H9 (cell line): ENCODE measurements around the gene LRRC70. TPM values are rescaled to one million over a fixed set of nuclear protein-coding genes. Genes with fewer than 3 reads are reported as not detected.

ENCODE experiments used
- DNase-seq: peaks from one replicate; pipeline ENCODE4 v3.0.0-alpha.2; 2017
- H2AFZ ChIP-seq: one replicate; pipeline ENCODE4 v1.6.1; 2013; ENCODE audit warnings: mild to moderate bottlenecking, low read length, control low read depth, moderate library complexity
- H2AK5ac ChIP-seq: 2 replicates; pipeline ENCODE4 v1.6.1; 2013; ENCODE audit warnings: low read length, control low read depth, mixed read lengths; ENCODE audit not compliant: insufficient read length
- H2BK120ac ChIP-seq: one replicate; pipeline ENCODE4 v1.6.1; 2013; ENCODE audit warnings: low read depth, mild to moderate bottlenecking, low read length, control low read depth, inconsistent platforms; ENCODE audit not compliant: poor library complexity, severe bottlenecking
- H2BK12ac ChIP-seq: 2 replicates; pipeline ENCODE4 v1.6.1; 2013; ENCODE audit warnings: low read length, control low read depth, mixed read lengths, low read depth; ENCODE audit not compliant: insufficient read length
- H2BK15ac ChIP-seq: 2 replicates; pipeline ENCODE4 v1.6.1; 2013; ENCODE audit warnings: low read depth, low read length, control low read depth
- H2BK20ac ChIP-seq: one replicate; pipeline ENCODE4 v1.6.1; 2013; ENCODE audit warnings: low read depth, mild to moderate bottlenecking, low read length, control low read depth, inconsistent platforms; ENCODE audit not compliant: poor library complexity, severe bottlenecking
- H2BK5ac ChIP-seq: 2 replicates; pipeline ENCODE4 v1.6.1; 2013; ENCODE audit warnings: low read length, control low read depth, mixed read lengths; ENCODE audit not compliant: insufficient read length
- H3K14ac ChIP-seq: 2 replicates; pipeline ENCODE4 v1.6.1; 2013; ENCODE audit warnings: low read length, control low read depth; ENCODE audit not compliant: insufficient read depth
- H3K18ac ChIP-seq: 2 replicates; pipeline ENCODE4 v1.6.1; 2013; ENCODE audit warnings: low read depth, mild to moderate bottlenecking, mixed read lengths, low read length, control low read depth; ENCODE audit not compliant: insufficient read length
- H3K23ac ChIP-seq: 2 replicates; pipeline ENCODE4 v1.6.1; 2013; ENCODE audit warnings: low read length, control low read depth, mixed read lengths, low read depth; ENCODE audit not compliant: insufficient read length
- H3K23me2 ChIP-seq: 2 replicates; pipeline ENCODE4 v1.6.1; 2013; ENCODE audit warnings: low read depth, mild to moderate bottlenecking, mixed read lengths, low read length, control low read depth; ENCODE audit not compliant: insufficient read length, poor library complexity, severe bottlenecking
- H3K27ac ChIP-seq: 2 replicates; pipeline ENCODE4 v1.5.1; 2013; ENCODE audit warnings: low read length, control low read depth, mixed read lengths, low read depth; ENCODE audit not compliant: insufficient read length
- H3K27me3 ChIP-seq: 2 replicates; pipeline ENCODE4 v1.6.1; 2013; ENCODE audit warnings: low read length, control low read depth, inconsistent platforms; ENCODE audit not compliant: insufficient read depth
- H3K4ac ChIP-seq: 2 replicates; pipeline ENCODE4 v1.6.1; 2013; ENCODE audit warnings: low read depth, mild to moderate bottlenecking, control low read depth, inconsistent platforms, low read length, moderate library complexity
- H3K4me1 ChIP-seq: 2 replicates; pipeline ENCODE4 v1.6.1; 2013; ENCODE audit warnings: low read length, control low read depth, inconsistent platforms; ENCODE audit not compliant: insufficient read depth
- H3K4me2 ChIP-seq: 2 replicates; pipeline ENCODE4 v1.6.1; 2013; ENCODE audit warnings: low read length, control low read depth, mixed read lengths; ENCODE audit not compliant: insufficient read length, insufficient read depth
- H3K56ac ChIP-seq: 2 replicates; pipeline ENCODE4 v1.6.1; 2013; ENCODE audit warnings: low read depth, mild to moderate bottlenecking, mixed read lengths, low read length, control low read depth; ENCODE audit not compliant: insufficient read length
- H3K79me1 ChIP-seq: 2 replicates; pipeline ENCODE4 v1.6.1; 2013; ENCODE audit warnings: low read depth, mild to moderate bottlenecking, moderate library complexity, low read length, control low read depth, inconsistent platforms; ENCODE audit not compliant: insufficient read depth, poor library complexity, severe bottlenecking
- H3K79me2 ChIP-seq: 2 replicates; pipeline ENCODE4 v1.6.1; 2013; ENCODE audit warnings: low read length, control low read depth, inconsistent platforms; ENCODE audit not compliant: insufficient read depth
- H3K9ac ChIP-seq: 2 replicates; pipeline ENCODE4 v1.6.1; 2013; ENCODE audit warnings: low read length, control low read depth, mixed read lengths; ENCODE audit not compliant: insufficient read length; ENCODE audit errors: extremely low read depth
- H3K9me3 ChIP-seq: one replicate; pipeline ENCODE4 v1.6.1; 2013; ENCODE audit warnings: low read depth, low read length, inconsistent platforms; ENCODE audit not compliant: control insufficient read depth
- H3T11ph ChIP-seq: one replicate; pipeline ENCODE4 v1.6.1; 2013; ENCODE audit warnings: mild to moderate bottlenecking, low read length, control low read depth, inconsistent platforms
- H4K20me1 ChIP-seq: one replicate; pipeline ENCODE4 v1.6.1; 2013; ENCODE audit not compliant: control insufficient read depth, insufficient read length, insufficient read depth
- H4K5ac ChIP-seq: 2 replicates; pipeline ENCODE4 v1.6.1; 2013; ENCODE audit warnings: low read depth, mild to moderate bottlenecking, mixed read lengths, low read length, control low read depth; ENCODE audit not compliant: insufficient read length
- H4K8ac ChIP-seq: replicated peaks from 2 replicates; pipeline ENCODE4 v1.6.1; 2013; ENCODE audit warnings: low read length, control low read depth, mixed read lengths, low read depth; ENCODE audit not compliant: insufficient read length
- H4K91ac ChIP-seq: 2 replicates; pipeline ENCODE4 v1.6.1; 2013; ENCODE audit warnings: low read depth, mild to moderate bottlenecking, moderate library complexity, mixed read lengths, low read length, control low read depth; ENCODE audit not compliant: insufficient read length
- H3K27ac Mint-ChIP-seq, 3 experiments: 2 replicates in 2 of 3; 3 replicates in 1 of 3; pipeline ENCODE4 v1.8.0; 2020 to 2021; ENCODE audit warnings: mixed read lengths in 3 of 3, mild to moderate bottlenecking in 1 of 3, moderate library complexity in 1 of 3
- H3K27me3 Mint-ChIP-seq: 2 replicates; pipeline ENCODE4 v1.8.0; 2021; ENCODE audit warnings: low read depth, mild to moderate bottlenecking, moderate library complexity, mixed read lengths
- H3K36me3 Mint-ChIP-seq, 3 experiments: 2 replicates in 2 of 3; 3 replicates in 1 of 3; pipeline ENCODE4 v1.8.0; 2020 to 2021; ENCODE audit warnings: low read depth in 3 of 3, mixed read lengths in 3 of 3; ENCODE audit not compliant: insufficient read depth in 1 of 3
- H3K4me1 Mint-ChIP-seq, 2 experiments: 2 replicates each; pipeline ENCODE4 v1.8.0; 2020; ENCODE audit warnings: mixed read lengths in 2 of 2
- H3K4me3 Mint-ChIP-seq, 2 experiments: 2 replicates in 1 of 2; 3 replicates in 1 of 2; pipeline ENCODE4 v1.8.0; 2020 to 2021; ENCODE audit warnings: mild to moderate bottlenecking in 2 of 2, mixed read lengths in 2 of 2, moderate library complexity in 1 of 2
- H3K9me3 Mint-ChIP-seq, 2 experiments: 2 replicates in 1 of 2; 3 replicates in 1 of 2; pipeline ENCODE4 v1.8.0; 2020; ENCODE audit warnings: mild to moderate bottlenecking in 2 of 2, mixed read lengths in 2 of 2, moderate library complexity in 1 of 2
- WGBS: extraction: QIAGEN DNeasy Blood & Tissue Kit; methylation state at CpG from one replicate; pipeline ENCODE4 v1.1.7; 2013; ENCODE audit warnings: missing lambda C conversion rate, low lambda C conversion rate, mixed read lengths; ENCODE audit not compliant: insufficient read length; ENCODE audit errors: extremely low coverage; 5-methylcytosine and 5-hydroxymethylcytosine counted together
- total RNA-seq: library from RNA; stranded (reverse); gene quantifications from 2 replicates; pipeline ENCODE4 v1.2.1, GENCODE V29; 2021
- TF ChIP-seq, protein P1 (sequence below): fragments of 200-600 bp; sonication (generic); conservative IDR thresholded peaks from 3 replicates; pipeline ENCODE4 v1.8.0; 2021; ENCODE audit warnings: antibody characterized with exemption, mild to moderate bottlenecking

LRRC70 gene
- total RNA-seq, 1 experiment from 2014 or later = 1.1 TPM

DNA sequence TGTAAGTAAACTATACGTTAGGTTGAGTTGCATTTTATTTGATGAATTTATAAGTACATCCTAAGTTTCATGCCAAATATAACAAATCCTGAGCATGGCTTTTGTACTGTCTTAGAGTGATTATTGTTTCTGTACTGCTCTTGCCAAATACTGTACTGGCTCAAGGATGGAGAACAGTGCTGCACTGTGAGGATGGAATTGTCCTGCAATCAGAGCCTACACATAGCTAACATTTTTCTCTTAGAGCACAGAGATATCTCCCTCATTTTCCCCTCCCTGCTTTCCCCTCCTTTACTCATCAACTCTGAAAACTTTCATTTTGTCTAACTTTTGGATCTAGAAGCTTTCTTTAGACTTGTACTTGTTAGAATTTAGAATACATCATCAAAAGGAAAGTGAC, 28.3 kb downstream of the LRRC70 start:
- no peak overlapping the region for H2BK120ac ChIP-seq
- no peaks in the 10 kb centered on the region for H3K4me1 ChIP-seq
- no peak overlapping the region for H2AFZ ChIP-seq
- no peak overlapping the region for H3K9ac ChIP-seq
- no peak overlapping the region for H4K8ac ChIP-seq
- Mint-ChIP-seq H3K27me3 (no peaks in the 10 kb centered on the region), H3K27ac (no peak overlapping the region), H3K4me1 (no peaks in the 10 kb centered on the region), H3K36me3 (peaks cover 0 to 18% (median 0%) of the 10 kb centered on the region in 3 experiments; a peak in 3 of 7 replicates), H3K9me3 (no peaks in the 10 kb centered on the region), H3K4me3 (no peak overlapping the region)
- H4K5ac ChIP-seq = no peak overlapping the region
- H2BK20ac ChIP-seq = no peak overlapping the region
- no peak overlapping the region for H2AK5ac ChIP-seq
- H3K27me3 ChIP-seq = no peaks in the 10 kb centered on the region
- H3K9me3 ChIP-seq = no peaks in the 10 kb centered on the region
- no peaks in the 10 kb centered on the region for H3K79me2 ChIP-seq
- no peak overlapping the region for H2BK5ac ChIP-seq
- no peak overlapping the region for H2BK12ac ChIP-seq
- no peak overlapping the region for H3K18ac ChIP-seq
- TF ChIP-seq, protein P1, sequence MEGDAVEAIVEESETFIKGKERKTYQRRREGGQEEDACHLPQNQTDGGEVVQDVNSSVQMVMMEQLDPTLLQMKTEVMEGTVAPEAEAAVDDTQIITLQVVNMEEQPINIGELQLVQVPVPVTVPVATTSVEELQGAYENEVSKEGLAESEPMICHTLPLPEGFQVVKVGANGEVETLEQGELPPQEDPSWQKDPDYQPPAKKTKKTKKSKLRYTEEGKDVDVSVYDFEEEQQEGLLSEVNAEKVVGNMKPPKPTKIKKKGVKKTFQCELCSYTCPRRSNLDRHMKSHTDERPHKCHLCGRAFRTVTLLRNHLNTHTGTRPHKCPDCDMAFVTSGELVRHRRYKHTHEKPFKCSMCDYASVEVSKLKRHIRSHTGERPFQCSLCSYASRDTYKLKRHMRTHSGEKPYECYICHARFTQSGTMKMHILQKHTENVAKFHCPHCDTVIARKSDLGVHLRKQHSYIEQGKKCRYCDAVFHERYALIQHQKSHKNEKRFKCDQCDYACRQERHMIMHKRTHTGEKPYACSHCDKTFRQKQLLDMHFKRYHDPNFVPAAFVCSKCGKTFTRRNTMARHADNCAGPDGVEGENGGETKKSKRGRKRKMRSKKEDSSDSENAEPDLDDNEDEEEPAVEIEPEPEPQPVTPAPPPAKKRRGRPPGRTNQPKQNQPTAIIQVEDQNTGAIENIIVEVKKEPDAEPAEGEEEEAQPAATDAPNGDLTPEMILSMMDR = no peak
- no peak overlapping the region for H3K4ac ChIP-seq
- H3K27ac ChIP-seq = no peak overlapping the region
- H3K14ac ChIP-seq = no peak overlapping the region
- no peak overlapping the region for H3K4me2 ChIP-seq
- WGBS = no CpG with 5 or more reads among the region's 1 CpG
- H3K23ac ChIP-seq = no peak overlapping the region
- H3K23me2 ChIP-seq = no peaks in the 10 kb centered on the region
- H4K91ac ChIP-seq = no peak overlapping the region
- H3K56ac ChIP-seq = no peak overlapping the region
- DNase-seq = no peak
- no peaks in the 10 kb centered on the region for H3K79me1 ChIP-seq
- H3T11ph ChIP-seq = no peak overlapping the region
- no peaks in the 10 kb centered on the region for H4K20me1 ChIP-seq
- no peak overlapping the region for H2BK15ac ChIP-seq
